ENCODE measurements around the gene ITIH2.

ITIH2 gene

GRCh38 chr10:7787150-7787856, 84.2 kb downstream of the ITIH2 start:
- WGBS: 2% methylated on average over 24 of the region's 26 CpGs
- peaks cover 10% of the 10 kb centered on the region for H3K4me1 ChIP-seq (ENCODE audit: insufficient read depth, low read length)
- H3K9me3 ChIP-seq (ENCODE audit: insufficient read depth, low read depth, low read length): no peaks in the 10 kb centered on the region
- peaks cover 12% of the 10 kb centered on the region for H3K36me3 ChIP-seq (ENCODE audit: insufficient read depth, low read length)
- peak overlapping the region; percentile 92 for H3K9ac ChIP-seq (ENCODE audit: low read depth, low read length)
- peak overlapping the region; percentile 96 for H3K4me3 ChIP-seq (ENCODE audit: low read length)
- H3K27ac ChIP-seq (ENCODE audit: low read depth, low read length): peak overlapping the region; percentile 64
- H3K27me3 ChIP-seq (ENCODE audit: insufficient read depth, low read length): no peaks in the 10 kb centered on the region

GRCh38 chr10:7787857-7788638, 84.9 kb downstream of the ITIH2 start, which contains the start of the genes ATP5F1C and KIN:
TSS of gene ATP5F1C (plus strand) at chr10:7788177. CDS start at chr10:7788208, 31 bp downstream.
TSS of gene KIN (minus strand) at chr10:7787993. CDS start at chr10:7787933, 60 bp downstream.
- peaks cover 10% of the 10 kb centered on the region for H3K4me1 ChIP-seq (ENCODE audit: insufficient read depth, low read length)
- peaks cover 11% of the 10 kb centered on the region for H3K36me3 ChIP-seq (ENCODE audit: insufficient read depth, low read length)
- WGBS: under 1% methylated on average over 59 of the region's 59 CpGs
- no peaks in the 10 kb centered on the region for H3K27me3 ChIP-seq (ENCODE audit: insufficient read depth, low read length)
- H3K9me3 ChIP-seq (ENCODE audit: insufficient read depth, low read depth, low read length): no peaks in the 10 kb centered on the region
- peak within 1 kb of the TSS; percentile 96 for H3K4me3 ChIP-seq (ENCODE audit: low read length)
- H3K27ac ChIP-seq (ENCODE audit: low read depth, low read length): peak within 1 kb of the TSS; percentile 64
- peak within 1 kb of the TSS; percentile 92 for H3K9ac ChIP-seq (ENCODE audit: low read depth, low read length)

- peaks cover 10% of the 10 kb centered on the region for H3K4me1 ChIP-seq (ENCODE audit: insufficient read depth, low read length)
- peaks cover 10% of the 10 kb centered on the region for H3K36me3 ChIP-seq (ENCODE audit: insufficient read depth, low read length)
- H3K4me3 ChIP-seq (ENCODE audit: low read length): peak overlapping the region; percentile 96
- 2% methylated on average over 24 of the region's 25 CpGs for WGBS
- peak overlapping the region; percentile 53; the same call in 1 of the 2 replicates for H3K27ac ChIP-seq (ENCODE audit: low read depth, low read length)
- H3K9me3 ChIP-seq (ENCODE audit: insufficient read depth, low read depth, low read length): no peaks in the 10 kb centered on the region
- H3K27me3 ChIP-seq (ENCODE audit: insufficient read depth, low read length): no peaks in the 10 kb centered on the region
- peak overlapping the region; percentile 89 for H3K9ac ChIP-seq (ENCODE audit: low read depth, low read length)
Observed at GRCh38 chr10:7788639-7789286, 85.6 kb downstream of the ITIH2 start.

GRCh38 chr10:7789390-7789789, 86.3 kb downstream of the ITIH2 start:
- Histone ChIP-seq H3K36me3 (ENCODE audit: insufficient read depth, low read length) (peaks cover 10% of the 10 kb centered on the region), H3K27me3 (ENCODE audit: insufficient read depth, low read length) (no peaks in the 10 kb centered on the region), H3K9ac (ENCODE audit: low read depth, low read length) (peak overlapping the region; percentile 89; the same call in 1 of the 2 replicates), H3K27ac (ENCODE audit: low read depth, low read length) (no peak overlapping the region), H3K9me3 (ENCODE audit: insufficient read depth, low read depth, low read length) (no peaks in the 10 kb centered on the region), H3K4me1 (ENCODE audit: insufficient read depth, low read length) (peaks cover 10% of the 10 kb centered on the region), H3K4me3 (ENCODE audit: low read length) (peak overlapping the region; percentile 96)
- 74% methylated on average over 3 of the region's 3 CpGs for WGBS

- Histone ChIP-seq H3K9me3 (ENCODE audit: insufficient read depth, low read depth, low read length) (no peaks in the 10 kb centered on the region), H3K36me3 (ENCODE audit: insufficient read depth, low read length) (peaks cover 22% of the 10 kb centered on the region), H3K27me3 (ENCODE audit: insufficient read depth, low read length) (no peaks in the 10 kb centered on the region), H3K9ac (ENCODE audit: low read depth, low read length) (no peak overlapping the region), H3K27ac (ENCODE audit: low read depth, low read length) (no peak overlapping the region), H3K4me1 (ENCODE audit: insufficient read depth, low read length) (peaks cover 3% of the 10 kb centered on the region; the same call in 1 of the 2 replicates), H3K4me3 (ENCODE audit: low read length) (no peak overlapping the region)
- 97% methylated on average over 1 of the region's 1 CpG for WGBS
Observed at GRCh38 chr10:7792541-7792940, 89.4 kb downstream of the ITIH2 start.

- Histone ChIP-seq H3K9me3 (ENCODE audit: insufficient read depth, low read depth, low read length) (no peaks in the 10 kb centered on the region), H3K9ac (ENCODE audit: low read depth, low read length) (no peak overlapping the region), H3K36me3 (ENCODE audit: insufficient read depth, low read length) (peaks cover 39% of the 10 kb centered on the region), H3K27me3 (ENCODE audit: insufficient read depth, low read length) (no peaks in the 10 kb centered on the region), H3K4me3 (ENCODE audit: low read length) (no peak overlapping the region), H3K4me1 (ENCODE audit: insufficient read depth, low read length) (peaks cover 3% of the 10 kb centered on the region; the same call in 1 of the 2 replicates), H3K27ac (ENCODE audit: low read depth, low read length) (no peak overlapping the region)
- whole genome bisulfite sequencing: 99% methylated on average over 4 of the region's 4 CpGs
Observed at GRCh38 chr10:7794251-7795026, 91.3 kb downstream of the ITIH2 start.

GRCh38 chr10:7795605-7796004, 92.5 kb downstream of the ITIH2 start:
- no peaks in the 10 kb centered on the region for H3K9me3 ChIP-seq (ENCODE audit: insufficient read depth, low read depth, low read length)
- no peaks in the 10 kb centered on the region for H3K27me3 ChIP-seq (ENCODE audit: insufficient read depth, low read length)
- no peak overlapping the region for H3K4me3 ChIP-seq (ENCODE audit: low read length)
- no peak overlapping the region for H3K9ac ChIP-seq (ENCODE audit: low read depth, low read length)
- WGBS: 92% methylated on average over 3 of the region's 4 CpGs
- no peaks in the 10 kb centered on the region for H3K4me1 ChIP-seq (ENCODE audit: insufficient read depth, low read length)
- peaks cover 47% of the 10 kb centered on the region for H3K36me3 ChIP-seq (ENCODE audit: insufficient read depth, low read length)
- no peak overlapping the region for H3K27ac ChIP-seq (ENCODE audit: low read depth, low read length)

- Histone ChIP-seq H3K4me3 (ENCODE audit: low read length) (no peak overlapping the region), H3K9ac (ENCODE audit: low read depth, low read length) (no peak overlapping the region), H3K9me3 (ENCODE audit: insufficient read depth, low read depth, low read length) (no peaks in the 10 kb centered on the region), H3K27ac (ENCODE audit: low read depth, low read length) (no peak overlapping the region), H3K36me3 (ENCODE audit: insufficient read depth, low read length) (peaks cover 64% of the 10 kb centered on the region), H3K27me3 (ENCODE audit: insufficient read depth, low read length) (no peaks in the 10 kb centered on the region), H3K4me1 (ENCODE audit: insufficient read depth, low read length) (no peaks in the 10 kb centered on the region)
- 92% methylated on average over 6 of the region's 6 CpGs for WGBS
Observed at GRCh38 chr10:7797582-7797981, 94.5 kb downstream of the ITIH2 start.
